GM21515 (cell line): ENCODE results near the gene KIAA0232.

Source experiments
- ATAC-seq: cut with Tn5 transposase; IDR thresholded peaks from one replicate; pipeline ENCODE4 v1.9.1; 2021; ENCODE audit not compliant: unreplicated experiment

KIAA0232 gene

GRCh38 chr4:6913350-6913905 is 130.9 kb downstream of the KIAA0232 start:
- ATAC-seq, result no peak

DNA sequence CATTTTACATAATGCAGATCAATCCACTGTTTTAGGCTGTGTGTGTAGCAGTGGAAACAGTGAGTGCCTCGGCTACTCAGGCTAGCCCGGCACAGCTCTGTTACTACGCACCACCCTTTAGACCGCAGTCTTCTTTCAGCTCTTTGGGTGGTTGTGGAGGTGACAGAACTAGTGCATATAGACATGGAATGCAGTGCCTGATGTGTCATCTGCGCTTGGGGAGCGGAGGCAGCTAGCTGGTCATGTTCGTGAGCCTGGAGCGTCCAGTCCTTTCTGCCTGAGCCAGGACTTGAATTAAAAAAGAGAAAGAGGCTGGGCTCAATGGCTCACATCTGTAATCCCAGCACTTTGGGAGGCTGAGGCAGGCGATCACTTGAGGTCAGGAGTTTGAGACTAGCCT is 131.9 kb downstream of the KIAA0232 start:
- ATAC-seq, result no peak

DNA sequence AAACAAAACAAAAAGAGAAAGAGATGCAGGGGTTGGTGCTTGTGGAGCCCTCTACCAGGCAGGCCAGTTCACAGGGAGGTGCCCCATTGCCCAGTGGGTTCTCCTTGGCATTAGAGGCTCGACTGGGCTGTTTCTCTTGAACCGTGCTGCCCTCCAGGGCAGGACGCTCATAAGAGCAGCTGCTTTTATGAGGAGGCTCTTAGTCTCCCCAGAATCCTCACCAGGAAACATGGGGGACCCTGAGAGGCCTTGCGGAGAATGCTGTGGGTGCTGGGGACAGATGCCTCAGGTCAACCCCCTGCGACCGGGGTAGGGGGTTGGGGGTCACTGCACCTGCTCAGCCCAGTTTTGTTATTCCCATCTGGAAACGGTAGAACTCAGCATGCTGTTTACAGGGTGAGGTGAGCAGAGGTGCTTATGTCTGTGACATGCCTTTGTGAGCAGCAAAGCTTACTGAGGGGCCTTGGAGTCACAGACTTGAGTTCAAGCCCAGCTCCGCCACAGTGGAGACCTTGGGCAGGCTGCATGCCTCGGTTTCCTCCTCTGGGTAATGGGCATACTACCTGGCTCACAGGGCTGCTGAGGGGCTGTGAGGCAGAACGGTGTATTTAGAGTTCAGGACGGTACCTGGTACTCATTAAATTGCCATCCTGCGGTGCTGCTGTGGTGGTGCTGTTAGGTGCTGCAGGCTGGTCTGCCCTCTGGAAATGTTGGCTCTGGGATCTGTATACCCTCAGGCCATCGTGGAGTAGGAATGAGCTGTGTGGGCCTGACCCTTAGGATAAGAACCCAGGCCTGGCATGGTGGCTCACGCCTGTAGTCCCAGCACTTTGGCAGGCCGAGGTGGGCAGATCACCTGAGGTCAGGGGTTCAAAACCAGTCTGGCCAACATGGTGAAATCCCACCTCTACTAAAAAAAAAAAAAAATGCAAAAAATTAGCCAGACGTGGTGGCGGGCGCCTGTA is 132.8 kb downstream of the KIAA0232 start:
- ATAC-seq, result no peak

DNA sequence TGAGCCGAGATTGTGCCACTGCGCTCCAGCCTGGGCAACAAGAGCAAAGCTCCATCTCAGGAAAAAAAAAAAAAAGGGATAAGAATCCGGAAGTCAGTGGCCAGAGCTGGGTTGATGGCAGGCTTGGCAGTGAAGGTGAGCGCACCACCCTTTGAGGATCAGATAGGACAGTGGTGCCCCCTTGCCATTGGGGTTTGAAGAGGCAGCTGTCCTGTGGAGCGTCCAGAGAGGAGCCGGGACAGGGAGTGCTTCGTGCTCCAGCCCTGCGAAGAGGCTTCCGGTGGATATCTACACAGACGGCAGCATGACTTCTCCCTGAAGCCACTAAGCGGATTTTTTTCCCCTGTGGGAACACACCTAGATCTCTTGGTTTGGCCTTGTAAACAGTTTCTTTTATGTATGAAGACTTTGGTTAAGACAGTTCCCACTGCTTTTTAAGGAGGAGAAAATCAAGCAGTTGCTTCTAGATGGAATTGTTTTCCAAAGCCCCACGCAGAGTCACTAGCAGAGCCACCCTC is 133.6 kb downstream of the KIAA0232 start:
- no peak for ATAC-seq

GRCh38 chr4:6916587-6917460 is 134.3 kb downstream of the KIAA0232 start:
- no peak for ATAC-seq

DNA sequence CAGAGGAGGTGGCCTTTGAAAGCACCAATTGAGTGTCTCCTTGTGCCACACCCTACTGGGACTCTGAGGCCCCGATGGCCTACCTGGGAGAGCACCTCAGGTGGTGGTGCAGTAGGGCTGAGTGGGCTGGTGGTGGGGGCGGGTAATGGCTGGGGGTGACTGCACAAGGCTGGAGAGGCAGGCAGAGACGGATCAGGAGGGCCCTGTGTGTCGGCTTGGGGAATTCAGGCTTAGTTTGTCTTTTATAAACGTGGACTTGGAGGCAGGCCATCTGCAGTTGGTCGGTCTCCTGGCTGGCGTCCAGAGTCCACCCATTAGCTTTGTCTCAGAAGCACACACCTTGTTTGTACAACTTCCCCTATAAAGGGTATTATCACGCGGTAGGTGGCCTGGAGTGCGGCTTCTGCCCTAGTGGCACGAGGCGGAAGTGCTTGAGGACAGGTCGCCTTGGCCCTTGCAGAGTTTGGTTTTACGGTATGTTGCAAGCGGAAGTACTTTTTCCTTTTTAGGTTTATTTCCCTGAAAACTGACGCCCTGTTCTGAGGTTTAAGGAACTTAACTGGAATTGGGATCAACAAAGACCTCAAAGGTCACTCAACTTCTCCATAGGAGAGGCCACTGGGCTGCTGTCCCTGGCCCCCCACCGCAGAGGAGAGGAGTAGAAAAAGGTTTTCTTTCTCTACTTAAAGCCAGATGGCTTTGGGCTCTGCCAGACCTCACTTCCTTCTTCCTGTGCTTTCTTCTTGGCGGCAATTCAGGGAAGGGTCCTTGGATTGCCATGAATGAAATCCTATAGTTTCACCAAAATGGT is 135.1 kb downstream of the KIAA0232 start:
- peak; percentile 62 for ATAC-seq

- ATAC-seq, result no peak
Measured at GRCh38 chr4:6918338-6918737, 135.8 kb downstream of the KIAA0232 start.

DNA sequence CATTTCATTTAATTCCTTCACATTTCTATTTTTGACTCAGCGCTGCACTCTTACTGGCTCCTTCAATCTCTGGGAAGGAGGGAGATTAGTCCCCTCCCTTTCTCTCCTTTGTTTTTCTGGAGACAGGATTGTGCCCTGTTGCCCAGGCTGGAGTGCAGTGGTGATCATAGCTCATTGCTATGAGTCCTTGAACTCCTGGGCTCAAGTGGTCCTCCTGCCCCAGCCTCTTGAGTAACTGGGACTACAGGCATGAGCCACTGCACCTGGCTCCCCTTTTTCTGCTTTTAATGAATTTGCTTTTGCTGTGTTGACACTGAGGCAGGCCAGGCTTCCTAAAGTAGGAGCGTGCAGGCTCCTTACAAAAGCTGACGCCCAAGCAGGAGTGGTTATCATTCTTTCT is 137.6 kb downstream of the KIAA0232 start:
- ATAC-seq, result no peak

GRCh38 chr4:6923507-6923906 is 141.0 kb downstream of the KIAA0232 start:
- no peak for ATAC-seq

DNA sequence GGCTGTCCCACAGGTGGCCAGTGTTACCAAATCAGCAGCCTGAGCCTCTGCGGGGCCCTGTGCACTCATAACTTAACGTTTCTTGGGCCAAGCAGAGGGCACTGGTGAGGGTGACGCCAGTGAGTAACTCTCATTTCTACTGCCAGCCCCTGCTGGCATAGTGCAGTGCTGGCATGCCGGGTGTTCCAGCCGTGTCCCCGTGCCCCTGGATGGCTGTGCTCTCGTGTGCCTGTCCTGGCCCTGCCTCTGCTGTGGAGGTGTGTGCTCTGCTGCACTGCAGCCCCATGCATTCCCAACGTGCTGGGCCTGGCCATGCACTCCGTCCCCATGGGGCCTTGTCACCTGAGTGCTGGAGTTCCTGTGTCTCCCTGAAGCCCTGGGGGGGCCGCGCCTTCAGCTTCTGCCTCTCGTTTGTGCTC is 141.8 kb downstream of the KIAA0232 start:
- ATAC-seq, result no peak

GRCh38 chr4:6925357-6925836 is 142.9 kb downstream of the KIAA0232 start:
- no peak for ATAC-seq

- no peak for ATAC-seq
Measured at GRCh38 chr4:6926081-6926480, 143.6 kb downstream of the KIAA0232 start.

- no peak for ATAC-seq
Measured at GRCh38 chr4:6926681-6927478, 144.4 kb downstream of the KIAA0232 start.

DNA sequence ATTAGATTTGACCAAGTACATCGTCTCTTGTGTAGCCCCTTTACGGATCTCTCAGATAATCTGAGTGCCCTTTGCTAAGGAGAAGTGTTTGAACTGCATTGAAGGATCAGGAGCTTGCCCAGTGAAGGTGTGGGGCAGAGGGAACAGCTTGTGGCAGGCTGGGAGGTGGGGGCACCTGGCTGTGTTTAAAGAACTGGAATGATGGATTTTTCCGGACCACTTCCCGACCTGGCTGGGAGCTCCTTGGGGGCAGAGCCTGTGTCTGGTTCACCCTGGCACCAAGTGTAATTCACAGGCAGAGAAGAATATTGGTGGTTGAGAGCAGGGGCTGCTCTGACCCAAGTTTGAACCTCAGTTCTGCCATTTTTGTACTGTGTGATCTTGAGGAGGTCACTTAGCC is 145.6 kb downstream of the KIAA0232 start:
- ATAC-seq, result no peak

- no peak for ATAC-seq
Measured at GRCh38 chr4:6929339-6929811, 146.8 kb downstream of the KIAA0232 start.

DNA sequence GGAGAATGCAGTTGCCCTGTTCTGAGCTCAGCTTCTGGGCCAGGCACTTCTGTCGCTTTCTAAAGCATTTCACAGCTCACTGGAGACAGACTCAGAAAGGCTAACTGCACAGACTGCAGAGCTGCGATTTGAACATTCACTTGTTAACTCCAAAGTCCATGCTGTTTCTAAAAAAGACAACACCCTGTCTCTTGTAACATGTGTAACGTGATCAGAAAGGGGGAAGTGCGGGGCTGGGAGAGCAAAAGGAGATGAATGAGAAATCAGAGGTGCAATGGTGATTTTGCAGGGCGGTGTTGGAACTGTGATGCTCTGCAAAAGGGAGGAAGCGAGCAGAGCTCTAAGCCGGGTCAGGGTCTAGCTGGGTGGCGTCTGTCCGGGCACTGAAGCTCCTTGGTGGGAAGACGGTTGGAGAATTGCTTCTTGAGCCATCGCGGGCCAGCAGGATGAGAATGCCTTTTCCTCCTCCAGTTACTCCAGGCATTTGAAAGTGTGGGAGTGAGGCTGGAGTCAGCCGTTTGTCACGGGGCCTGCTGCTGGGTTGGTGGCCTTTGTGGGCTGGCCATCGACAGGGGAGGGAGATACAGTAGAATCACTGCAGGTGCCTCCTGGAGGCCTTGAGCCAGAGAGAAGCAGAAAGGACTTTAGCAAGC is 147.4 kb downstream of the KIAA0232 start:
- ATAC-seq, result no peak

DNA sequence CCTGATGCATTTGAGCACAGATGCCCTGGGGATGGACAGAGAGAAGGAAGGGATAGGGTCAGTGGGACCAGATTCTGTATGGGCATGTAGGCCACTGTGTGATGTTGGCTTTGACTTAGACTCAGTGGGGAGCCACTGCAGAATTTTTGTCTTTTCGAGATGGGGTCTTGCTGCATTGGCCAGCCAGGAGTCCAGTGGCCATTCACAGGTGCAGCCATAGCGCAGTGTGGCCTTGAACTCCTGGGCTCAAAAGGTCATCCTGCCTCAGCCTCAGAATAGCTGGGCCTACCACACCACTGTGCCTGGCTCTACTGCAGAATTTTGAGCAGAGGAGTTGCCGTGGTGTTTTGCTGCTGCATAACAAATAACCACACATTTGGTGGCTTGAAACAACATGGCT is 149.9 kb downstream of the KIAA0232 start:
- ATAC-seq, result no peak

DNA sequence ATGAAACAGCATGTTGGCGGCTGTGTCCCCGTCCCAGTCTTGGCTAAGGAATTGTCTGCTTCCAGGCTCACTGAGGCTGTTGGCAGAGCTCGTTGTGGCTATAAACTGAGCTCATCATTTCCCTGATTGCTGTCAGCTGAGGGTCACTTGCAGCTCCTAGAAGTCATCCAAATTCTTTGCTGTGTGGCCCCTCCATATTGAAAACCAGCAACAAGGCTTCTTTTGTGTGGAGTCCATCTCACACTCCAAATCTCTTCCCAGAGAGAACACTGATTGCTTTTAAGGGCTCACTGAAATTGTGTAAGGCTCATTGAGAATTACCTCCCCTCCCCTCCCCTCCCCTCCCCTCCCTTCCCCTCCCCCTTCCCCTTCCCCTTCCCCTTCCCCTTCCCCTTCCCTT is 150.4 kb downstream of the KIAA0232 start:
- ATAC-seq, result no peak
